SK-N-SH (cell line): ENCODE data around the gene TP53BP1.

Experiments
- EP300 ChIP-seq, 2 experiments: IDR thresholded peaks; 2 replicates each; pipeline versions ENCODE4 v1.4.0 to v1.6.1; 2012; ENCODE audit warnings: borderline replicate concordance in 1 of 2, low read depth in 1 of 2, low read length in 1 of 2
- EZH2phosphoT487 ChIP-seq: fragments of 200-600 bp; sonication (generic); IDR thresholded peaks from 2 replicates; pipeline ENCODE4 v1.6.1; 2017; ENCODE audit warnings: low read depth, mixed run types, mild to moderate bottlenecking, antibody characterized with exemption, moderate library complexity, borderline replicate concordance
- PBX3 ChIP-seq: IDR thresholded peaks from 2 replicates; pipeline ENCODE4; 2012
- SIN3A ChIP-seq: IDR thresholded peaks from 2 replicates; pipeline ENCODE4 v1.6.1; 2012; ENCODE audit warnings: low read depth, mild to moderate bottlenecking, low read length, moderate library complexity, borderline replicate concordance
- TAF1 ChIP-seq: IDR thresholded peaks from 2 replicates; pipeline ENCODE4 v1.6.1; 2012; ENCODE audit warnings: low read depth, mild to moderate bottlenecking, low read length, moderate library complexity, borderline replicate concordance
- TEAD4 ChIP-seq: IDR thresholded peaks from 2 replicates; pipeline ENCODE4 v1.4.0; 2012; ENCODE audit warnings: mild to moderate bottlenecking, borderline replicate concordance; ENCODE audit not compliant: insufficient read depth
- TF ChIP-seq, protein P1 (sequence below): fragments of 200-600 bp; sonication (generic); IDR thresholded peaks from 2 replicates; pipeline ENCODE4 v1.6.1; 2017; ENCODE audit warnings: antibody characterized with exemption, mild to moderate bottlenecking, moderate library complexity

DNA sequence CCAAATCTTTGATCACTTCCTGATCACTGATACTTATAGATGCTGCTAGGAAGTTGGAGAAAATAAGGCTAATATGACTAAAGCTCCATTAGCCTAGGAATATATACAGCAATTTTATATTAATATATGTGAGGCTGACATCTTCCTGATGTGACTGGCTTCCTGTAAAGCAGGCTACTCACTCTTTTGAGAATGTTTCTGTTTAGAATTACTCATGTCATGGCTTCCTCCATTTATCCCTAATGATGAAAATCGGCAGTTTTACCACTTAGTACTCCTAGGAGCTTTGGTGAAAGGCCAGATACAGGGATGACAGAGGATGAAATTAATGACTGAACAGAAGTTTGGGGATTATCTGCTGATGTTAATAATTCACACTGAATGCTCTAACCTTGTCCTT is 20.6 kb upstream of the TP53BP1 start:
- no peak for TF ChIP-seq EP300 (IDR thresholded peaks at IDR 0.05; ENCODE audit: borderline replicate concordance in 1 of 2, low read depth in 1 of 2, low read length in 1 of 2)
- no peak for TF ChIP-seq TEAD4
- TF ChIP-seq EZH2phosphoT487: no peak
- TF ChIP-seq TAF1: no peak
- TF ChIP-seq, protein P1, sequence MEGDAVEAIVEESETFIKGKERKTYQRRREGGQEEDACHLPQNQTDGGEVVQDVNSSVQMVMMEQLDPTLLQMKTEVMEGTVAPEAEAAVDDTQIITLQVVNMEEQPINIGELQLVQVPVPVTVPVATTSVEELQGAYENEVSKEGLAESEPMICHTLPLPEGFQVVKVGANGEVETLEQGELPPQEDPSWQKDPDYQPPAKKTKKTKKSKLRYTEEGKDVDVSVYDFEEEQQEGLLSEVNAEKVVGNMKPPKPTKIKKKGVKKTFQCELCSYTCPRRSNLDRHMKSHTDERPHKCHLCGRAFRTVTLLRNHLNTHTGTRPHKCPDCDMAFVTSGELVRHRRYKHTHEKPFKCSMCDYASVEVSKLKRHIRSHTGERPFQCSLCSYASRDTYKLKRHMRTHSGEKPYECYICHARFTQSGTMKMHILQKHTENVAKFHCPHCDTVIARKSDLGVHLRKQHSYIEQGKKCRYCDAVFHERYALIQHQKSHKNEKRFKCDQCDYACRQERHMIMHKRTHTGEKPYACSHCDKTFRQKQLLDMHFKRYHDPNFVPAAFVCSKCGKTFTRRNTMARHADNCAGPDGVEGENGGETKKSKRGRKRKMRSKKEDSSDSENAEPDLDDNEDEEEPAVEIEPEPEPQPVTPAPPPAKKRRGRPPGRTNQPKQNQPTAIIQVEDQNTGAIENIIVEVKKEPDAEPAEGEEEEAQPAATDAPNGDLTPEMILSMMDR: no peak
- no peak for TF ChIP-seq PBX3
- TF ChIP-seq SIN3A: no peak
